Smooth muscle cell (in vitro differentiated cells): ENCODE data around the gene TNS1. TPM values are rescaled to one million over a fixed set of nuclear protein-coding genes. Genes with fewer than 3 reads are reported as not detected.

Experiments used
- DNase-seq: peaks from one replicate; lab custom pipeline; 2025; ENCODE audit not compliant: unreplicated experiment; lab: John Stamatoyannopoulos, UW
- H2AFZ ChIP-seq: fragments of 200-600 bp; sonication (generic); 2 replicates; pipeline ENCODE4 v1.6.0; 2016; ENCODE audit warnings: antibody characterized with exemption, low read depth, mild to moderate bottlenecking
- H3F3A ChIP-seq: fragments of 200-600 bp; sonication (generic); 2 replicates; pipeline ENCODE4 v1.6.0; 2017; ENCODE audit warnings: antibody characterized with exemption, low read depth
- H3K27ac ChIP-seq: fragments of 200-600 bp; sonication (generic); 2 replicates; pipeline ENCODE4 v1.5.1; 2016; ENCODE audit warnings: low read depth, mild to moderate bottlenecking
- H3K27me3 ChIP-seq: fragments of 200-600 bp; sonication (generic); 2 replicates; pipeline ENCODE4 v1.6.1; 2016; ENCODE audit warnings: low read depth, mild to moderate bottlenecking
- H3K36me3 ChIP-seq: fragments of 200-600 bp; sonication (generic); 2 replicates; pipeline ENCODE4 v1.5.1; 2016; ENCODE audit warnings: low read depth
- H3K4me1 ChIP-seq: fragments of 200-600 bp; sonication (generic); 2 replicates; pipeline ENCODE4 v1.5.1; 2016; ENCODE audit warnings: low read depth
- H3K4me2 ChIP-seq: fragments of 200-600 bp; sonication (generic); 2 replicates; pipeline ENCODE4 v1.6.0; 2016; ENCODE audit warnings: mild to moderate bottlenecking
- H3K4me3 ChIP-seq: fragments of 200-600 bp; sonication (generic); 2 replicates; pipeline ENCODE4 v1.5.1; 2016; ENCODE audit warnings: mild to moderate bottlenecking
- H3K79me2 ChIP-seq: fragments of 200-600 bp; sonication (generic); 2 replicates; pipeline ENCODE4 v1.6.0; 2016; ENCODE audit warnings: low read depth, mild to moderate bottlenecking
- H3K9ac ChIP-seq: fragments of 200-600 bp; sonication (generic); 2 replicates; pipeline ENCODE4 v1.6.0; 2016; ENCODE audit warnings: low read depth
- H3K9me3 ChIP-seq: fragments of 200-600 bp; sonication (generic); replicated peaks from 2 replicates; pipeline ENCODE4 v1.5.1; 2016; ENCODE audit warnings: low read depth
- H4K20me1 ChIP-seq: fragments of 200-600 bp; sonication (generic); 2 replicates; pipeline ENCODE4 v1.6.0; 2016; ENCODE audit warnings: low read depth
- WGBS: methylation state at CpG from one replicate; pipeline ENCODE4 v1.1.7; 2016; ENCODE audit warnings: low lambda C conversion rate; 5-methylcytosine and 5-hydroxymethylcytosine counted together
- polyA plus RNA-seq: library from polyadenylated mRNA; unstranded; fragments of >200 nt; fragmentation: Nextera tagmentation; extraction: Ambion mirVana; gene quantifications from 2 replicates; pipeline ENCODE4 v1.2.1, GENCODE V29; 2016
- total RNA-seq: library from RNA; depleted of rRNA; stranded (reverse); fragments of >200 nt; gene quantifications from 2 replicates; pipeline ENCODE4 v1.2.3, GENCODE V29; 2014
- TF ChIP-seq, protein P1 (sequence below): fragments of 200-600 bp; sonication (generic); IDR thresholded peaks from 2 replicates; pipeline ENCODE4 v1.5.1; 2017; ENCODE audit warnings: borderline replicate concordance, mild to moderate bottlenecking, antibody characterized with exemption; ENCODE audit not compliant: insufficient read depth, poor library complexity, severe bottlenecking

The TNS1 gene
- total and polyA plus RNA-seq, 2 experiments from 2014 or later: 52.3 to 61.5 TPM

DNA sequence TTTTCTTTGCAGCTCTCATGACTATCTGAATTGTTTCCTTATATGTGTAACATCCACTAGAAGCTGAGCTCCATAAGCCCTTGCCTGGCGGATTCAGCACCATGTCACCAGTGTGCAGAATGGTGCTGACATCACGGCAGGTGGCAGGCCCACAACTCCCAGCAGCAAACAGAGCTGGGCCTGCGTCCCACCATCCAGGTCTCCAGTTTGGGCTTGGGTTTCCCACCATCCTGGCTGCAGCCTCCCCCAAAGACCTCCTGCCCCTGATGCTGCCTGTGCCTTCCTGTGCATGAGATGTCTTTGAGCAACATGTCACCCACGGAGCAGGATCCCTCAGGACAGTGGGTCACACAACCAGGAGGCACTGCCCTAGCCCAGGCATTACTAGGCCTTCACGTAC lies 113.1 kb downstream of the TNS1 start:
- WGBS: 94% methylated on average over 5 of the region's 5 CpGs
- H3K9me3 ChIP-seq: no peaks in the 10 kb centered on the region
- H3F3A ChIP-seq: peaks cover 2% of the 10 kb centered on the region
- H3K4me1 ChIP-seq: no peaks in the 10 kb centered on the region
- H3K27ac ChIP-seq: no peak overlapping the region
- no peaks in the 10 kb centered on the region for H3K27me3 ChIP-seq
- TF ChIP-seq, protein P1, sequence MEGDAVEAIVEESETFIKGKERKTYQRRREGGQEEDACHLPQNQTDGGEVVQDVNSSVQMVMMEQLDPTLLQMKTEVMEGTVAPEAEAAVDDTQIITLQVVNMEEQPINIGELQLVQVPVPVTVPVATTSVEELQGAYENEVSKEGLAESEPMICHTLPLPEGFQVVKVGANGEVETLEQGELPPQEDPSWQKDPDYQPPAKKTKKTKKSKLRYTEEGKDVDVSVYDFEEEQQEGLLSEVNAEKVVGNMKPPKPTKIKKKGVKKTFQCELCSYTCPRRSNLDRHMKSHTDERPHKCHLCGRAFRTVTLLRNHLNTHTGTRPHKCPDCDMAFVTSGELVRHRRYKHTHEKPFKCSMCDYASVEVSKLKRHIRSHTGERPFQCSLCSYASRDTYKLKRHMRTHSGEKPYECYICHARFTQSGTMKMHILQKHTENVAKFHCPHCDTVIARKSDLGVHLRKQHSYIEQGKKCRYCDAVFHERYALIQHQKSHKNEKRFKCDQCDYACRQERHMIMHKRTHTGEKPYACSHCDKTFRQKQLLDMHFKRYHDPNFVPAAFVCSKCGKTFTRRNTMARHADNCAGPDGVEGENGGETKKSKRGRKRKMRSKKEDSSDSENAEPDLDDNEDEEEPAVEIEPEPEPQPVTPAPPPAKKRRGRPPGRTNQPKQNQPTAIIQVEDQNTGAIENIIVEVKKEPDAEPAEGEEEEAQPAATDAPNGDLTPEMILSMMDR: no peak
- no peak overlapping the region for H3K4me3 ChIP-seq
- no peak for DNase-seq
- no peak overlapping the region for H3K4me2 ChIP-seq
- H3K79me2 ChIP-seq: peaks cover 5% of the 10 kb centered on the region
- no peaks in the 10 kb centered on the region for H3K36me3 ChIP-seq
- no peak overlapping the region for H3K9ac ChIP-seq
- no peak overlapping the region for H2AFZ ChIP-seq
- peaks cover 97% of the 10 kb centered on the region for H4K20me1 ChIP-seq

DNA sequence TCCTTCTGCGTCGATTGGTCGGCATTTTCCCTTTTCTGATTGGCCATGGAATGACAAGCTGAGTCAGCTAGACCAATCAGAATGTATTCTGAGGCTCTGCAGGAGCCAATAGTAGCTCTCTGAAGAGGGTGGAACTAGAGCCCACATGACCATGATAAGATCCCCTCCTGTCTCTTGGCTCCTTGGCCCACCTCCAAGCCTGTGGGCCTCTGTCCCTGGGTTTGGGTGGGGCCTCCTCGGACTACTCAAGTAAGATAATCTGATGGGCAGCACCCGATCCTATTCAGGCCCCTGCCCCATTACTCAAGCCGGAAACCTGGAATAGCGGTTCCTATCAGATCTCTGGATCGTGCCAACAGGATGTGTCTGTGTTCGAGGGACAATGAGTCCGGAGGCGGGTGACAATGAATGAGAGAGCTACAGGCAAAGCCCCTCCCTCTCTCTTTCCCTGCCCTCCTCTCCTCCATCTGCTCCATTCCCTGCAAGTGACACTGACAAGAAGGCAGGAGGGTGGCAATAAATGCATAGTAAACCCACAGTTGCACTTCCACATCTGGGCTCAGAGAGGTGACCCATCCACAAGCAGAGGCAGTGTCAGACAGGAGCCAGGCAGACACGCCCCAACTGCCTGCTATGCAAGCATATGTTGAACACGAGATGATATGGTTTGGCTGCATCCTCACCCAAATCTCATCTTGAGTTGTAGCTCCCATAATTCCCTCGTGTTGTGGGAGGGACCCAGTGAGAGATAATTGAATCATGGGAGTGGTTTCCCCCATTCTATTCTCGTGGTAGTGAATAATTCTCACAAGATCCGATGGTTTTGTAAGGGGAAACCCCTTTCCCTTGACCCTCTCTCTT lies 114.7 kb downstream of the TNS1 start:
- peaks cover 11% of the 10 kb centered on the region for H3K79me2 ChIP-seq
- H3F3A ChIP-seq: peaks cover 2% of the 10 kb centered on the region
- no peak for DNase-seq
- H3K9ac ChIP-seq: no peak overlapping the region
- H3K27me3 ChIP-seq: no peaks in the 10 kb centered on the region
- no peaks in the 10 kb centered on the region for H3K36me3 ChIP-seq
- WGBS: 86% methylated on average over 16 of the region's 16 CpGs
- no peak overlapping the region for H3K27ac ChIP-seq
- no peak overlapping the region for H2AFZ ChIP-seq
- H3K4me2 ChIP-seq: no peak overlapping the region
- TF ChIP-seq, protein P1: no peak
- peaks cover 96% of the 10 kb centered on the region for H4K20me1 ChIP-seq
- H3K4me3 ChIP-seq: no peak overlapping the region
- no peaks in the 10 kb centered on the region for H3K4me1 ChIP-seq
- no peaks in the 10 kb centered on the region for H3K9me3 ChIP-seq

DNA sequence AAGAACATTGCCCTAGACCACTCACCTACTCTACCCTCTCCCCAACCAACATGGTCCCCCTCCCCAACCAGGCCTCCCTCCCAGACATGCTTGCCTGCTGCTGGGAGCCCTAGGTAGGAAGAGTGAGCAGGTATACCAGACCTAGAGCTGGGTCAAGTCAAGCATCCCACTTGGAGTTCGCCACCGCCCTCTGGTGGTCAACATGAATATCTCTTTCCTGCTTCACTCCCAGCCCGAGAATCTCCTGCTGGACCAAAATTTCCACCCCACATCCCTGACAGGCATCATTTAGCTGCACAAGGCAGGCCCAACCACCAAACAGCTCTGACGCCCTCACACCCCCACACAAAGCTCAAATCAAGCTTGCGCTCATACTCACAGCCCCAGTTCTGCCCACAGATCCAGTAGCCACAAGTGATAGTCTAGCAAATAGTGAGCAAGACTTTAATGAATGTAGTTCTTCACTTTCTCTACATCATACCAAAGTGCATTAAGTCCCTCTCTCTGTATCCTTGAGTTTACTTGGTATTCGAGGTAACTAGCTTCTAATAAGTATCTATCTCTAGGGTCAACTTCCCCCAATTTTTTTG lies 116.0 kb downstream of the TNS1 start:
- DNase-seq: peak; percentile 21
- Histone ChIP-seq H3K36me3 (no peaks in the 10 kb centered on the region), H3K27me3 (no peaks in the 10 kb centered on the region), H3K4me3 (no peak overlapping the region), H3F3A (peaks cover 2% of the 10 kb centered on the region), H3K27ac (no peak overlapping the region), H4K20me1 (peaks cover 96% of the 10 kb centered on the region), H3K9ac (no peak overlapping the region), H3K79me2 (peaks cover 12% of the 10 kb centered on the region), H3K4me1 (no peaks in the 10 kb centered on the region), H3K4me2 (no peak overlapping the region), H2AFZ (no peak overlapping the region), H3K9me3 (no peaks in the 10 kb centered on the region)
- TF ChIP-seq, protein P1: peak; percentile 69
- 17% methylated on average over 6 of the region's 6 CpGs for WGBS
